OCI-LY1 (cell line): ENCODE results near the gene LYZL4.

Experiments
- H2AFZ ChIP-seq: fragments of 200-600 bp; sonication (generic), shearing (Covaris generic); 2 replicates; pipeline ENCODE4 v1.6.0; 2014; ENCODE audit warnings: antibody characterized with exemption, mild to moderate bottlenecking, low read length
- H3F3A ChIP-seq: fragments of 200-600 bp; sonication (generic), shearing (Covaris generic); 2 replicates; pipeline ENCODE4 v1.6.0; 2014; ENCODE audit warnings: mild to moderate bottlenecking, antibody characterized with exemption, low read length, moderate library complexity; ENCODE audit not compliant: insufficient read depth
- H3K27ac ChIP-seq: fragments of 200-600 bp; sonication (generic); 2 replicates; pipeline ENCODE4 v1.5.1; 2014; ENCODE audit warnings: low read length, mixed run types, mild to moderate bottlenecking, low read depth; ENCODE audit not compliant: poor library complexity, severe bottlenecking
- H3K27me3 ChIP-seq: fragments of 200-600 bp; sonication (generic); 2 replicates; pipeline ENCODE4 v1.6.0; 2014; ENCODE audit warnings: antibody characterized with exemption, mild to moderate bottlenecking, low read length, moderate library complexity; ENCODE audit not compliant: insufficient read depth
- H3K36me3 ChIP-seq: fragments of 200-600 bp; sonication (generic); 2 replicates; pipeline ENCODE4 v1.6.1; 2014; ENCODE audit warnings: mild to moderate bottlenecking, antibody characterized with exemption, low read length, moderate library complexity, mixed read lengths; ENCODE audit not compliant: insufficient read depth
- H3K4me1 ChIP-seq: fragments of 200-600 bp; sonication (generic); 2 replicates; pipeline ENCODE4 v1.5.1; 2014; ENCODE audit warnings: mild to moderate bottlenecking, low read length, moderate library complexity; ENCODE audit not compliant: insufficient read depth, severe bottlenecking
- H3K4me2 ChIP-seq: fragments of 200-600 bp; sonication (generic), shearing (Covaris generic); 2 replicates; pipeline ENCODE4 v1.6.1; 2014; ENCODE audit warnings: low read length
- H3K4me3 ChIP-seq: fragments of 200-600 bp; sonication (generic); 2 replicates; pipeline ENCODE4 v1.5.1; 2014; ENCODE audit warnings: low read length, low read depth, mild to moderate bottlenecking, mixed read lengths; ENCODE audit not compliant: poor library complexity, severe bottlenecking
- H3K79me2 ChIP-seq: fragments of 200-600 bp; shearing (Covaris generic); 2 replicates; pipeline ENCODE4 v1.6.1; 2016; ENCODE audit warnings: mixed run types, low read length, mixed read lengths; ENCODE audit not compliant: insufficient read depth
- H3K9ac ChIP-seq: fragments of 200-600 bp; sonication (generic), shearing (Covaris generic); 2 replicates; pipeline ENCODE4 v1.6.1; 2014; ENCODE audit warnings: mild to moderate bottlenecking, low read length, mixed read lengths
- H3K9me2 ChIP-seq: fragments of 200-600 bp; sonication (generic), shearing (Covaris generic); 2 replicates; pipeline ENCODE4 v1.6.1; 2014; ENCODE audit warnings: low read depth, mild to moderate bottlenecking, low read length, mixed read lengths
- H3K9me3 ChIP-seq: fragments of 200-600 bp; shearing (Covaris generic); 2 replicates; pipeline ENCODE4 v1.6.1; 2014; ENCODE audit warnings: low read length, mixed read lengths
- H4K20me1 ChIP-seq: fragments of 200-600 bp; sonication (generic), shearing (Covaris generic); 2 replicates; pipeline ENCODE4 v1.6.0; 2016; ENCODE audit warnings: mild to moderate bottlenecking, low read length; ENCODE audit not compliant: insufficient read depth
- CTCF ChIP-seq: fragments of 200-600 bp; sonication (generic), shearing (Covaris generic); IDR thresholded peaks from 2 replicates; pipeline ENCODE4 v1.5.1; 2017; ENCODE audit warnings: mild to moderate bottlenecking, antibody characterized with exemption, low read length, moderate library complexity, mixed read lengths
- EZH2 ChIP-seq: fragments of 200-600 bp; sonication (generic), shearing (Covaris generic); IDR thresholded peaks from 2 replicates; pipeline ENCODE4 v1.8.0; 2017; ENCODE audit warnings: borderline replicate concordance, mixed run types, mild to moderate bottlenecking, antibody characterized with exemption, low read length, moderate library complexity, mixed read lengths

Gene LYZL4

DNA sequence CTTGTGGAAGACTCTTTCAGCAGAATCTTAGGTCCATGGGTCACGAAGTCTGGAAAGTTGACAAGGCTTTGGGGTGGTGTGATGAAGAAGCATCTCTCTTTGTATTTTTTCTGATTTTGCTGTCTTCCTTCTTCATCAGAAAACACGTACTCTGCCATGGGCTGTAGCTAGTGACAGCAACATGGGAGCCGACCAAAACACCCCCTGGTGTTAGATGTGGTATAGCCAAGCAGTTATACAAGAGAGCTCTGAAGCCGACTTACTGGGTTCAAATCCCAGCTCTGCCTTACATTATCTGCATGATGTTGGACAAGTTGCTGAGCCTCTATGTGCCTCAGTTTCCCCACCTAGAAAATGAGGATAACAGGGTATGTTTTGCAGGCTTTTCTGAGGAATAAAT is 32.9 kb upstream of the LYZL4 start:
- no peaks in the 10 kb centered on the region for H3K79me2 ChIP-seq
- no peak overlapping the region for H3K4me2 ChIP-seq
- no peak overlapping the region for H3K9ac ChIP-seq
- H3K4me1 ChIP-seq, result no peaks in the 10 kb centered on the region
- no peaks in the 10 kb centered on the region for H4K20me1 ChIP-seq
- H3K9me2 ChIP-seq, result no peaks in the 10 kb centered on the region
- H3F3A ChIP-seq, result no peaks in the 10 kb centered on the region
- H2AFZ ChIP-seq, result no peak overlapping the region
- no peak overlapping the region for H3K27ac ChIP-seq
- H3K4me3 ChIP-seq, result no peak overlapping the region
- no peaks in the 10 kb centered on the region for H3K36me3 ChIP-seq
- TF ChIP-seq CTCF (no peak), EZH2 (no peak)
- H3K9me3 ChIP-seq, result no peaks in the 10 kb centered on the region
- no peaks in the 10 kb centered on the region; the same call in 1 of the 2 replicates for H3K27me3 ChIP-seq

DNA sequence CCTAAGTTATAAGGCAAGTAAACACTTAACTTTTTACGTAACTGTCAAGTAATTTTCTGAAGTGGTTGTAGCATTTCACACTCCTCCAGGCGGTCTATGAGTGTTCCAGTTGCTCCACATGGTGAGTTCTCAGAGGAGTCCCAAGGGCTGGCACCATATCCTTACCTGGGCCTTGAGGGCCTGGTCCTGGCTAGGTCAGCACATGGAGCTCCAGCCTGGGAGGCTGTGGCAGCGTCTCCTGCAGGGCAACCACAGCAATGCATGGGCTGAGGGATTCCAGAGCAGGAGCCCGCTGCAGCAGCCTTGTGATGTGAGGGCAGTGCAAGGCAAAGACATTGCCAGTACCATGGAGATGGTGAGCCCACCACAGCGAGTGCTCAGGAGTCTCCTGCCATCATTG is 32.2 kb upstream of the LYZL4 start:
- no peak overlapping the region for H3K27ac ChIP-seq
- H3K36me3 ChIP-seq, result no peaks in the 10 kb centered on the region
- no peaks in the 10 kb centered on the region for H3K79me2 ChIP-seq
- H3K4me2 ChIP-seq, result no peak overlapping the region
- H3F3A ChIP-seq, result no peaks in the 10 kb centered on the region
- H3K9ac ChIP-seq, result no peak overlapping the region
- H3K9me2 ChIP-seq, result no peaks in the 10 kb centered on the region
- H2AFZ ChIP-seq, result no peak overlapping the region
- H3K4me3 ChIP-seq, result no peak overlapping the region
- H3K4me1 ChIP-seq, result no peaks in the 10 kb centered on the region
- H4K20me1 ChIP-seq, result no peaks in the 10 kb centered on the region
- no peaks in the 10 kb centered on the region; the same call in 1 of the 2 replicates for H3K27me3 ChIP-seq
- no peak for TF ChIP-seq CTCF
- no peak for TF ChIP-seq EZH2
- H3K9me3 ChIP-seq, result no peaks in the 10 kb centered on the region

DNA sequence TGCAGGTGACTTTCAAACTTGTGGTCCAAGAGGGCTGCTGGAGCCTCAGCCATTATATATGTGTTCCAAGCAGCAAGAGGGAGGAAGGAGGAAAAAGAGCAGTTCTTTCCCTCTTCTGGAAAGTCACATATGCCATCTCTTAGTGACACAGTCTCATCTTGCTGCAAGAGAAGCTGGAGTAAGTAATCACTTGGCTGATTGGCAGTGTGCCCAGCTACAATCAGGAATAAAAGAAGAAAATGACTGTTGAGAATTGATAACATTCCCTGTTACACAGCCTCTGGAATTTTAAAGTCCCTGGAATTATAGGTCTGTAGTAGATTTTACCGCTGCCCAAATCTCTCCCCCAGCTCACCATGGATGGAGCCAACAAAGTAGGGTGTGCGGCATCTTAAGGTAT is 31.4 kb upstream of the LYZL4 start:
- no peaks in the 10 kb centered on the region for H3F3A ChIP-seq
- H3K9me3 ChIP-seq, result no peaks in the 10 kb centered on the region
- no peaks in the 10 kb centered on the region for H4K20me1 ChIP-seq

More for the DNA sequence above, 31.4 kb upstream of the LYZL4 start:
- Histone ChIP-seq H3K36me3 (no peaks in the 10 kb centered on the region), H3K9me2 (no peaks in the 10 kb centered on the region), H3K79me2 (no peaks in the 10 kb centered on the region), H2AFZ (no peak overlapping the region), H3K4me2 (no peak overlapping the region), H3K27me3 (no peaks in the 10 kb centered on the region; the same call in 1 of the 2 replicates), H3K4me1 (no peaks in the 10 kb centered on the region), H3K9ac (no peak overlapping the region), H3K27ac (no peak overlapping the region), H3K4me3 (no peak overlapping the region)
- TF ChIP-seq EZH2, result no peak
- no peak for TF ChIP-seq CTCF
